HepG2 (cell line): ENCODE measurements around the gene ATP2C2.

Source experiments
- DMAP1 ChIP-seq: IDR thresholded peaks from 2 replicates; pipeline ENCODE4 v1.6.1; 2016
- HNRNPL ChIP-seq: fragments of 200-400 bp; formaldehyde crosslinking; IDR thresholded peaks from 2 replicates; pipeline ENCODE4 v1.6.1; 2017; ENCODE audit warnings: mild to moderate bottlenecking, low read depth, low read length
- JDP2 ChIP-seq: sonication (generic); formaldehyde crosslinking; IDR thresholded peaks from 2 replicates; pipeline ENCODE4 v1.8.1; 2022; ENCODE audit warnings: missing genetic modification reagents, borderline replicate concordance
- KDM5B ChIP-seq: sonication (generic); formaldehyde crosslinking; IDR thresholded peaks from 2 replicates; pipeline ENCODE4 v1.4.0; 2020; ENCODE audit warnings: missing genetic modification reagents, mild to moderate bottlenecking, borderline replicate concordance
- POLR2AphosphoS5 ChIP-seq: IDR thresholded peaks from 2 replicates; pipeline ENCODE4 v1.6.1; 2012; ENCODE audit warnings: low read depth, low read length
- TARDBP ChIP-seq: sonication (generic); formaldehyde crosslinking; IDR thresholded peaks from 2 replicates; pipeline ENCODE4 v1.8.0; 2022; ENCODE audit warnings: mild to moderate bottlenecking, missing genetic modification reagents
- ZNF205 ChIP-seq: IDR thresholded peaks from 2 replicates; pipeline ENCODE4 v1.6.1; 2018; ENCODE audit warnings: missing biosample characterization, missing genetic modification reagents
- ZNF577 ChIP-seq: sonication (generic); formaldehyde crosslinking; IDR thresholded peaks from 2 replicates; pipeline ENCODE4 v1.4.0; 2020; ENCODE audit warnings: mild to moderate bottlenecking, low read depth, missing genetic modification reagents, borderline replicate concordance
- ZNF792 ChIP-seq: IDR thresholded peaks from 2 replicates; pipeline ENCODE4 v1.6.1; 2016
- TF ChIP-seq, protein P1 (sequence below): sonication (generic); formaldehyde crosslinking; IDR thresholded peaks from 2 replicates; pipeline ENCODE4 v1.5.0; 2020; ENCODE audit warnings: mild to moderate bottlenecking, missing genetic modification reagents, moderate library complexity

- no peak for TF ChIP-seq TARDBP (CRISPR knock-in tag)
- TF ChIP-seq, protein P1, sequence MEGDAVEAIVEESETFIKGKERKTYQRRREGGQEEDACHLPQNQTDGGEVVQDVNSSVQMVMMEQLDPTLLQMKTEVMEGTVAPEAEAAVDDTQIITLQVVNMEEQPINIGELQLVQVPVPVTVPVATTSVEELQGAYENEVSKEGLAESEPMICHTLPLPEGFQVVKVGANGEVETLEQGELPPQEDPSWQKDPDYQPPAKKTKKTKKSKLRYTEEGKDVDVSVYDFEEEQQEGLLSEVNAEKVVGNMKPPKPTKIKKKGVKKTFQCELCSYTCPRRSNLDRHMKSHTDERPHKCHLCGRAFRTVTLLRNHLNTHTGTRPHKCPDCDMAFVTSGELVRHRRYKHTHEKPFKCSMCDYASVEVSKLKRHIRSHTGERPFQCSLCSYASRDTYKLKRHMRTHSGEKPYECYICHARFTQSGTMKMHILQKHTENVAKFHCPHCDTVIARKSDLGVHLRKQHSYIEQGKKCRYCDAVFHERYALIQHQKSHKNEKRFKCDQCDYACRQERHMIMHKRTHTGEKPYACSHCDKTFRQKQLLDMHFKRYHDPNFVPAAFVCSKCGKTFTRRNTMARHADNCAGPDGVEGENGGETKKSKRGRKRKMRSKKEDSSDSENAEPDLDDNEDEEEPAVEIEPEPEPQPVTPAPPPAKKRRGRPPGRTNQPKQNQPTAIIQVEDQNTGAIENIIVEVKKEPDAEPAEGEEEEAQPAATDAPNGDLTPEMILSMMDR = no peak
- no peak for TF ChIP-seq ZNF792 (CRISPR knock-in tag)
- TF ChIP-seq KDM5B (CRISPR knock-in tag) = no peak
- TF ChIP-seq DMAP1 (CRISPR knock-in tag) = no peak
- no peak for TF ChIP-seq POLR2AphosphoS5
- TF ChIP-seq JDP2 (CRISPR knock-in tag) = no peak
- no peak for TF ChIP-seq HNRNPL
- TF ChIP-seq ZNF205 = no peak
- TF ChIP-seq ZNF577 (CRISPR knock-in tag) = no peak
Observed at GRCh38 chr16:84359326-84359725, 9.0 kb upstream of the ATP2C2 start.
